Liver (tissue), 3 donors: ENCODE results near the gene DOK5.

ENCODE experiments used
- ATF3 ChIP-seq: IDR thresholded peaks from 2 replicates; pipeline ENCODE4 v1.6.1; 2016; ENCODE audit warnings: antibody characterized with exemption
- CTCF ChIP-seq: fragments of 150-350 bp; IDR thresholded peaks from 2 replicates; pipeline ENCODE4 v1.5.1; 2017; ENCODE audit warnings: improper control_type of control experiment, low read depth, low read length; ENCODE audit not compliant: missing input control
- FOXA1 ChIP-seq: IDR thresholded peaks from 2 replicates; pipeline ENCODE4 v1.6.1; 2016; ENCODE audit warnings: antibody characterized with exemption
- GABPA ChIP-seq, 2 donors: IDR thresholded peaks in 1 of 2; conservative IDR thresholded peaks in 1 of 2; 2 replicates each; pipeline ENCODE4 v1.6.1; 2016; ENCODE audit warnings: antibody characterized with exemption in 2 of 2, mild to moderate bottlenecking in 1 of 2, moderate library complexity in 1 of 2
- HNF4A ChIP-seq, 2 donors: conservative IDR thresholded peaks; 2 replicates each; pipeline ENCODE4 v1.6.1; 2016; ENCODE audit warnings: antibody characterized with exemption in 2 of 2, mild to moderate bottlenecking in 2 of 2
- JUND ChIP-seq, 2 donors: IDR thresholded peaks; 2 replicates each; pipeline ENCODE4 v1.6.1; 2016; ENCODE audit warnings: antibody characterized with exemption in 2 of 2
- MAX ChIP-seq: IDR thresholded peaks from 2 replicates; pipeline ENCODE4 v1.6.1; 2016; ENCODE audit warnings: antibody characterized with exemption
- RAD21 ChIP-seq, 2 donors: IDR thresholded peaks; 2 replicates each; pipeline ENCODE4 v1.6.1; 2016; ENCODE audit warnings: antibody characterized with exemption in 2 of 2, mild to moderate bottlenecking in 2 of 2
- REST ChIP-seq: IDR thresholded peaks from 2 replicates; pipeline ENCODE4 v1.6.1; 2016; ENCODE audit warnings: antibody characterized with exemption, mild to moderate bottlenecking
- RXRA ChIP-seq, 2 donors: IDR thresholded peaks; 2 replicates each; pipeline ENCODE4 v1.6.1; 2017 to 2018; ENCODE audit warnings: antibody characterized with exemption in 2 of 2, mild to moderate bottlenecking in 1 of 2
- SP1 ChIP-seq: IDR thresholded peaks from 2 replicates; pipeline ENCODE4 v1.6.1; 2018; ENCODE audit warnings: antibody characterized with exemption, mild to moderate bottlenecking
- TAF1 ChIP-seq: conservative IDR thresholded peaks from 2 replicates; pipeline ENCODE4 v1.6.1; 2016; ENCODE audit warnings: antibody characterized with exemption, mild to moderate bottlenecking
- YY1 ChIP-seq: IDR thresholded peaks from 2 replicates; pipeline ENCODE4 v1.6.1; 2016; ENCODE audit warnings: antibody characterized with exemption, mild to moderate bottlenecking
- ZBTB33 ChIP-seq: IDR thresholded peaks from 2 replicates; pipeline ENCODE4 v1.6.1; 2016; ENCODE audit warnings: antibody characterized with exemption
- donor health status: healthy.
- donor health status: healthy.

GRCh38 chr20:54629632-54630031 is 154.2 kb downstream of the DOK5 start:
- TF ChIP-seq REST = no peak
- TF ChIP-seq MAX = no peak
- no peak for TF ChIP-seq TAF1
- TF ChIP-seq SP1 = no peak
- TF ChIP-seq CTCF = no peak
- TF ChIP-seq JUND (IDR thresholded peaks at IDR 0.05) = no peak
- TF ChIP-seq FOXA1 = no peak
- TF ChIP-seq YY1 = no peak
- TF ChIP-seq GABPA (IDR thresholded peaks at IDR 0.05 in 1 of 2, conservative IDR thresholded peaks at IDR 0.05 in 1 of 2) = no peak
- no peak for TF ChIP-seq ZBTB33
- no peak for TF ChIP-seq RXRA (IDR thresholded peaks at IDR 0.05)
- TF ChIP-seq HNF4A (conservative IDR thresholded peaks at IDR 0.05) = no peak
- no peak for TF ChIP-seq RAD21 (IDR thresholded peaks at IDR 0.05)
- no peak for TF ChIP-seq ATF3
